Thoracic aorta (tissue), 2 donors: ENCODE measurements around the gene MTPN. TPM values are rescaled to one million over a fixed set of nuclear protein-coding genes. Genes with fewer than 3 reads are reported as not detected.

ENCODE experiments used
- ATAC-seq: fragments of 150-250 bp; one replicate; pipeline ENCODE4 v1.8.0; 2017; ENCODE audit warnings: low read depth; ENCODE audit not compliant: insufficient number of reproducible peaks, low FRiP score
- DNase-seq: peaks from one replicate; pipeline ENCODE4 v3.0.0-alpha.2; 2020; ENCODE audit warnings: low spot score
- H3K27ac ChIP-seq, 2 donors: fragments of 200-600 bp; sonication (generic); 1 replicate in 1 of 2; 2 replicates in 1 of 2; pipeline ENCODE4 v1.5.1; 2016; ENCODE audit warnings: mild to moderate bottlenecking in 2 of 2, moderate library complexity in 2 of 2
- H3K27me3 ChIP-seq: fragments of 200-600 bp; sonication (generic); replicated peaks from 2 replicates; pipeline ENCODE4 v1.6.0; 2016; ENCODE audit warnings: mild to moderate bottlenecking; ENCODE audit not compliant: insufficient read depth
- H3K36me3 ChIP-seq: fragments of 200-600 bp; sonication (generic); one replicate; pipeline ENCODE4 v1.5.1; 2016
- H3K4me1 ChIP-seq, 2 donors: fragments of 200-600 bp; sonication (generic); 1 replicate in 1 of 2; 2 replicates in 1 of 2; pipeline versions ENCODE4 v1.5.1 to v1.6.0; 2016; ENCODE audit warnings: low read depth in 2 of 2, mild to moderate bottlenecking in 1 of 2; ENCODE audit not compliant: control insufficient read depth in 1 of 2
- H3K4me3 ChIP-seq: fragments of 200-600 bp; sonication (generic); 2 replicates; pipeline ENCODE4 v1.5.1; 2016; ENCODE audit warnings: mild to moderate bottlenecking
- H3K9me3 ChIP-seq: fragments of 200-600 bp; sonication (generic); 2 replicates; pipeline ENCODE4 v1.5.1; 2016
- CTCF ChIP-seq: fragments of 200-600 bp; sonication (generic); IDR thresholded peaks from one replicate; pipeline ENCODE4 v1.5.1; 2019; ENCODE audit warnings: antibody characterized with exemption
- total RNA-seq, 2 donors: library from RNA; depleted of rRNA; stranded (reverse); fragments of >200 nt; gene quantifications; one replicate each; pipeline versions ENCODE4 v1.1.0 to v1.2.3, GENCODE V29; 2016

The MTPN gene
- 10 to 100 TPM; 87.2 to 95.0 TPM for total RNA-seq

GRCh38 chr7:135977007-135977741, at the start of gene MTPN:
MTPN (minus strand) TSS chr7:135977359; CDS start chr7:135977100, 259 bp downstream.
- peaks cover 34 to 45% of the 10 kb centered on the region in 2 donors for H3K4me1 ChIP-seq
- ATAC-seq (peak; percentile 96), DNase-seq (peak; percentile 99)
- H3K27me3 ChIP-seq: no peaks in the 10 kb centered on the region
- no peaks in the 10 kb centered on the region for H3K9me3 ChIP-seq
- no peaks in the 10 kb centered on the region for H3K36me3 ChIP-seq
- peak within 1 kb of the TSS; percentile 98 for H3K4me3 ChIP-seq
- peak within 1 kb of the TSS; percentile 90 to 92 for H3K27ac ChIP-seq
- no peak for TF ChIP-seq CTCF

- H3K27me3 ChIP-seq: no peaks in the 10 kb centered on the region
- no peak for TF ChIP-seq CTCF
- no peak overlapping the region for H3K27ac ChIP-seq
- no peak overlapping the region for H3K4me3 ChIP-seq
- no peaks in the 10 kb centered on the region for H3K9me3 ChIP-seq
- no peaks in the 10 kb centered on the region for H3K36me3 ChIP-seq
- no peak for DNase-seq
- ATAC-seq: no peak
- no peaks in the 10 kb centered on the region for H3K4me1 ChIP-seq
Measured at GRCh38 chr7:136026209-136026608, 49.0 kb upstream of the MTPN start.

GRCh38 chr7:136023134-136023869, 46.1 kb upstream of the MTPN start:
- DNase-seq (no peak), ATAC-seq (no peak)
- Histone ChIP-seq H3K9me3 (no peaks in the 10 kb centered on the region), H3K36me3 (no peaks in the 10 kb centered on the region), H3K27me3 (no peaks in the 10 kb centered on the region), H3K4me3 (no peak overlapping the region), H3K4me1 (no peaks in the 10 kb centered on the region), H3K27ac (no peak overlapping the region)
- TF ChIP-seq CTCF: no peak

- no peaks in the 10 kb centered on the region for H3K9me3 ChIP-seq
- TF ChIP-seq CTCF: no peak
Measured at GRCh38 chr7:136020556-136020955, 43.4 kb upstream of the MTPN start.

GRCh38 chr7:136018104-136018503, 40.9 kb upstream of the MTPN start:
- no peak for DNase-seq
- H3K27ac ChIP-seq: no peak overlapping the region
- no peak overlapping the region for H3K4me3 ChIP-seq
- no peaks in the 10 kb centered on the region for H3K4me1 ChIP-seq
- H3K36me3 ChIP-seq: no peaks in the 10 kb centered on the region
- no peak for ATAC-seq
- H3K27me3 ChIP-seq: no peaks in the 10 kb centered on the region
- TF ChIP-seq CTCF: no peak
- no peaks in the 10 kb centered on the region for H3K9me3 ChIP-seq

More at GRCh38 chr7:136020556-136020955, 43.4 kb upstream of the MTPN start:
- Histone ChIP-seq H3K27ac (no peak overlapping the region), H3K27me3 (no peaks in the 10 kb centered on the region), H3K4me1 (no peaks in the 10 kb centered on the region), H3K4me3 (no peak overlapping the region), H3K36me3 (no peaks in the 10 kb centered on the region)
- ATAC-seq: no peak
- no peak for DNase-seq
